HG02852 (cell line): ENCODE measurements around the gene LY86.

ENCODE experiments used
- ATAC-seq: cut with Tn5 transposase; IDR thresholded peaks from one replicate; pipeline ENCODE4 v1.9.1; 2021; ENCODE audit warnings: mild to moderate bottlenecking, moderate library complexity; ENCODE audit not compliant: unreplicated experiment

LY86 gene

DNA sequence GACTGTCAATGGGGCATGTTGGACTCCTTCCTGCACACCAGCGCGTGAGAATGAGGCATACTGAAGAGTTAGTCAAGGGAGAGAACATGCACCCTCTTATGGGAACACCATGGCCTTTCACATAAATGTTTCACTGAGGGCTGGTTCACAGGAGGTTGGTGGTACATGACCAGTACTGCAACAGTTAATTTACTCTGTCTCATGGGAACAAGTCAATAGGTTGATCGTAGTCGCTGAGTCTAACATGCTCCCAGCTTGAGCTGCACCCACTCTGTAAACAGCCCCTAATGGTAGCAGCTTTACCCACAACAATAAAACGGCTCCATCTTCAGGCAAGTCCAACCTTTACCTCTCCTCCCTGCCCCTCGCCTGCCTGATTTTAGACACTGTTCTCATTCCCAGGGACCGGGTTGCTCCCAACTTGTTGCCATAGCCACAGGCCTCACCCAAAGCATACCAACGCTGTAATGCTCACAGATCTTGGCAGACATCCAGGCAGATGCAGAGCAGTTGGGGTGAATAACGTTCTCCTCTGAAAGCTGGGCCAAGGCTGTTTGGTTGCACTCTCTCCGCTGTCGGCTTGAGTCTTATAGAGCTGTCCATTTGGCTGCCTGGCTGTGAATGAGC is 111.3 kb downstream of the LY86 start:
- no peak for ATAC-seq

DNA sequence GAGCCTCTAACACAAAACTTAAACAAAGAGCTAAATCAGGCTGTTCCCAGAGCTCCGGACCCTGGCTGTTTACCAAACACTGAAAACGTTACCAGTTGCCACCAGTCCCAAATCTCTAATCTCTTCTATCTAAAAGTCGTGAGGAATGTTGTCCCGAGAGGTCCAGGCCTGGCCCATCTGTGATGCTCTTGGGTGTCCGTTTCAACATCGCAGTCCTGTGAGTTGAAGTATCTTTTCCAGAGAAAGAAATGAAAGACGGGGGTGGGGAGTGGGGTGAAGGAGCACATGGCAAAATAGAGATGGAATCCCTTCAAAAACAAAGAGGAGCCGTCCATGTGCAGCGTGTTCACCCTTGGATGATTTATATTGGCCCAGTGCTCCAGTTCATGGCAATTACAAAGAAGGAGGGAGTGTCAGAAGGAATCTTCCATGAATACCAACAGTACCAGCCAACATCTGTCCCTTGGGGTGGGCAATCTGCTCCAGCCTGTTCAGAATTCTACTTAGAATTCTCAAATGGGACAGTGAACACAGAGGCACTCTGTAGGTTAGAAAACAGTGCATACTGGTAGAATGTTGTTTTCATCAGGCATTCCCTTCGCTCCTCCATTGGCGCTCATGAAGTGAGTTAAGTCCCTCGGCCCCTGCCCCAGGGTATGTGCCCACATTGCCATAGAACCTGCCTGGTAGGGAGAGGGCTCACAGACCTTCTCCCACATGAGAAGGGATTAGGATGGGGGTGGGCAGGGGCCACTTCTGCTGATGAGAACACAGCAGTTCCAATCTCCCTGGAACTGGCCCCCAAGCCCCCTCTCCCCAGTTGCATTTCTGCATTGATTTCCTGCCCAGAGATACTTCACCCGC is 112.1 kb downstream of the LY86 start:
- ATAC-seq, result no peak

DNA sequence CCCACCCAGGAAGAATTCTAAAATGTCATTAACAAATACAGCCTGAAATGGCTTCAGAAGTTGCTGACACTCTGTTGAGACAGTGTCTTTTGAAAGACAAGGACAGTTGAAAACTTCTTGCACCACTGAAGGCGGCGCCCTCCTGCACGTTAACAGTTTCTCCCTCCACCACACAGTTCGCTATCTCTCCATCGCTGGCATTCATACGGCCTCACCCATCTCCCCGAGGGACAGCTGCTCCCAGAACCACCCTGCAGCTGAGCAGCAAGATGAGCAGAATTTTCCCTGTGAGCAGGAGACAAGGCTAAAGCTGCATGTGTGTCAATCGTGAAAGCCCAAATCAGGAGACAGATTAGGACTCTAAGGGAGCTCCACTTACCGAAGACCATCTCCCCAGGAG is 113.3 kb downstream of the LY86 start:
- ATAC-seq, result no peak

DNA sequence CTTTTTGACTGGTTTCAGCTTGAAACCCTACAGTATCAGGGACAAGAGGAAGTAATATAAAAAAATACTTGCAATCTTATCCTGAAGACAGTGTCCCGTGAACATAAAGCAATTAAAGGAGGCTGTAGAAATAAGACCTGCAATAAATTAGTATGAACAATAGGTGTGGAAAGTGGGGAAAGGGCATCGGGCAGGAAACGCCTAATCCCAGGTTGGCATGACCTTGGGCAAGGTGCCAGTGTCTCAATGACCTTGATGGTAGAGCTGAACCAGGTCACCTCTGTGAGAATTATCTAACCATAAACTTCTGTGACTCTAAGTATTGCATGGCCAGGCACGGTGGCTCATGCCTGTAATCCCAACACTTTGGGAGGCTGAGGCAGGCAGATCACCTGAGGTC is 115.2 kb downstream of the LY86 start:
- no peak for ATAC-seq
